ENCODE data around the gene NTF4.

- TF ChIP-seq CTCF (IDR thresholded peaks at IDR 0.05; ENCODE audit: control extremely low read depth in 1 of 3, insufficient read depth in 1 of 3, low read depth in 1 of 3, low read length in 3 of 3) (no peak), EZH2 (IDR thresholded peaks at IDR 0.05; ENCODE audit: low read depth, low read length, severe bottlenecking) (no peak), TEAD4 (IDR thresholded peaks at IDR 0.05; ENCODE audit: low read depth, low read length) (no peak), EP300 (IDR thresholded peaks at IDR 0.05; ENCODE audit: borderline replicate concordance in 1 of 2, low read depth in 2 of 2, low read length in 2 of 2) (no peak), POLR2AphosphoS5 (IDR thresholded peaks at IDR 0.05; ENCODE audit: low read depth, low read length) (no peak), SRF (IDR thresholded peaks at IDR 0.05; ENCODE audit: low read depth, low read length) (no peak), E2F6 (IDR thresholded peaks at IDR 0.05) (no peak), RAD21 (IDR thresholded peaks at IDR 0.05 in 1 of 2, conservative IDR thresholded peaks at IDR 0.05 in 1 of 2; ENCODE audit: low read depth in 2 of 2, low read length in 2 of 2) (no peak), POLR2A (IDR thresholded peaks at IDR 0.05; ENCODE audit: control extremely low read depth in 1 of 2, low read depth in 2 of 2, low read length in 2 of 2) (no peak), YY1 (IDR thresholded peaks at IDR 0.05; ENCODE audit: low read depth, low read length) (no peak), PHF8 (conservative IDR thresholded peaks at IDR 0.05; ENCODE audit: low read depth, low read length) (no peak), MAFK (IDR thresholded peaks at IDR 0.05; ENCODE audit: low read depth, low read length) (no peak), GABPA (IDR thresholded peaks at IDR 0.05; ENCODE audit: borderline replicate concordance, insufficient read depth, low read length) (no peak), NRF1 (IDR thresholded peaks at IDR 0.05; ENCODE audit: low read depth, low read length) (no peak)
Observed at GRCh38 chr19:49061000-49061399, 3.6 kb downstream of the NTF4 start.

Measured in H1 (cell line).